Hippocampal formation (tissue), 2 donors: Measurements from ENCODE around the gene C2CD2.
"Not testable (repeated sequence)": the region's sequence is repeated elsewhere in the genome, so short reads cannot be mapped to it uniquely, and the experiment has no call there.

Experiments
- DNase-seq, 2 donors: peaks; one replicate each; lab custom pipeline; 2025; lab: John Stamatoyannopoulos, UW

Gene C2CD2

DNA sequence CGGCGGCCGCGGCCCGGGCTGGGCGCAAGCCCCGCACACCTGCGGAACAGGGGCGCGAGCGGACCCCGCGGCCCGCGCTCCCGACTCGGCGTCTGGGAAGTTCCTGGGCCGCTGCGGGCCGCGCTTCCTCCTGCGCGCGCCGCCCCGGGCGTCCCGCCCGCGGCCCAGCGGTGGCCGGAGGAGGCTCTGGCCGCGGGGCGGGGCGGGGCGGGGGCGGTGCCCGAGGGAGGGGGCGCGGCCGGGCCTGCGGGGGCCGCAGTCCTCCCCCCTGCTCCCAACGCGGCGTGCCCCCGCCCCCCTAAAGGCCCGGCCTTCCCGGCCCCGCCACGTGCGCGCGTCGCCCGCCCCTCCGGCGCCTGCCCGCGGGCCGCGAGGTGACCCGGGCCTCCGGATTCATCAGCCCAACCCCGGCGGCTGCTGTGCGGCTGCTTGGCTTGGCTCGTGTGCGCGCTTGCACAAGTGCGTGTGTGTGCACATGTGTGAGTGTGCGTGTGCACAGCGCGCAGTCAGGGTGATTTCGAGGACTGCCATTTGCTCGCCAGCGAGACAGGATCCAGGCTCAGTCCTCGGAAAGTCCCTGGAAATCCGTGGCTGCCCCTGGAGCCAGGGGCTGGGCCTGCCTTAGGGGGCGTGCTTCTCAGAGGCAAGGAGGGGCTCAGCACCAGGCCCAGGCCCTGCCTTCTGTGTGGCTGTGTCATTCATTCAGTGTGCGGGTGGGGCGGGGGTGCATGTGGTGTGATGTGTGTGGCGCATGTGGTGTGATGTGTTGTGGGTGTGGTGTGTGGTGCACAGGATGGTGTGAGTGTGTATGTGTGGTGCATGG is at the start of gene C2CD2:
C2CD2 (minus strand) TSS at position 188 of the 823 bp plus-strand sequence. CDS start 370 bp downstream, outside the sequence.
- DNase-seq, result peak in 1 of 2 donors; percentile 23

- DNase-seq, result no peak
Measured at GRCh38 chr21:42003051-42003461, 49.2 kb upstream of the C2CD2 start.

DNA sequence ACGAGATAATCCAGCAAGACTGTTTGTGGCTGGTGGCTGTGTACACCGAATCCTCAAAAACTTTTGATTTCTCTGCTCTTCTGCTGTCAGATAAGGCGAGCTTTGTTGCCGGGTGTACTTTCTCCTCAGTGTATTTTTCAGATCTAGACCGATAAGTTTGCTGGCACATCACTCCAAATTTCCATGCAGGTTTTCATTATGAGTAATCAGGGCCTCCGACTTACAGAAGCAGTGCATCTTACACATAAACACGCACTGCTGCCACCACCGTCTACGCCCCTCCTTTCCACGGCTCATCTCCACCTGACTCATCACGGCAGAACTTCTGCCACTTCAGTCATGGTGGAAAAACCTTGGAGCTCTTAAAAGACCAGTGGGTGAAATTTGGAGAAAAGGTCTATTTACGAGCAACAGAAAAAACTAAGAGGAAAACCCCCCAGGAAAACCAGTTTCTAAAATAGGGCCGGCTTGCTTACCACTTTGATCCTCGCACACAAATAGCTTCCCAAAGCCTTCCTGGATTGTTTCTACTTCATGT is 48.7 kb upstream of the C2CD2 start:
- DNase-seq, result no peak

- no peak for DNase-seq
Measured at GRCh38 chr21:42001781-42002180, 48.0 kb upstream of the C2CD2 start.

- DNase-seq, result no peak
Measured at GRCh38 chr21:42000908-42001307, 47.1 kb upstream of the C2CD2 start.

DNA sequence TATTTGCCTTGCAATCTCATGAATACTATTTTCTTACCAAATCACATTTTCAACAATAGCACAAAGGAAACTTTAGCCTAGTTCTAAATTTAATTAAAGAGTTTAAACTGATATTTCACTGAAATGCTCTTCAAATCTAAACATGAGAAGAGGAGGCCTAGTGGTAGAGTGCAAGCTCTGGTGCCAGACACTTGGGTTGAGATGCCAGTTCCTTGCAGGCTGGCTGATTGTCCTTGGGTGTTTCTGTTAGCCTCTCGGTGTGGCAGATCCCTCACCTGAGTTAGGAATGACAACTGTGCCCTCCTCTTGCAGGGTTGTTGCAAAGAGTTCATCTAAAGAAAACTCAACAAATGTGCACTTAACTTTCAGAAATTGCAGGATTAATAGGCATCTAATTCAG is 43.8 kb upstream of the C2CD2 start:
- no peak for DNase-seq

- DNase-seq, result no peak
Measured at GRCh38 chr21:41995577-41995976, 41.8 kb upstream of the C2CD2 start.

DNA sequence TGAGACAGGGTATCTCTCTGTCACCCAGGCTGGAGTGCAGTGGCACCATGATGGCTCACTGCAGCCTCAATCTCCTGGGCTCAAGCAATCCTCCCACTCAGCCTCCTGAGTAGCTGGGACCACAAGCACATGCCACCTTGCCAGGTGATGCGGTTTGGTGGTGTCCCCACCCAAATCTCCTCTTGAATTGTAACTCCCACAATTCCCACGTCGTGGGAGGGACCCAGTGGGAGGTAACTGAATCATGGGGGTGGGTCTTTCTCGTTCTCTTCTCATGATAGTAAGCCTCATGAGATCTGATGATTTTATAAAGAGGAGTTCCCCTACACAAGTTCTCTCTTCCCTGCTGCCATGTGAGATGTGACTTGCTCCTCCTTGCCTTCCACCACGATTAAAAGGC is 40.8 kb upstream of the C2CD2 start:
- not testable (repeated sequence) for DNase-seq

DNA sequence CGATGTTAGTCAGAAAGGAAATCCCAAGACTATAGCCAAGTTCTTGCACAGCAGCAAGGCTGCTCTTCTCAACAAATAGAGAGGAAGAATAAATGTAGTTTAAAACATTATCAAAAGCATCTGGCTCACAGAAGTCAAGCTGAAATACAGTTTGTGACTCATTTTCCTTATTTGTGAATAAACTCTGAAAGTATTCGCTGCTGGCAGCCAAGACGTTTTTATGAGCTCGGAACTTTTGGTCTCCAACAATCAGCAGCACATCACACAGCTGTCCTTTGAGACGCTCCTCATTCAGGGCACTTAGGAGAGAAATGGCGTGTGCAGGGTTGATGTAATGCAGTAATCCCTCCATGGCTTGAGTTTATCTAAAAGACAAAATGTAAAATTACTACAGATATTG is 39.9 kb upstream of the C2CD2 start:
- no peak for DNase-seq

DNA sequence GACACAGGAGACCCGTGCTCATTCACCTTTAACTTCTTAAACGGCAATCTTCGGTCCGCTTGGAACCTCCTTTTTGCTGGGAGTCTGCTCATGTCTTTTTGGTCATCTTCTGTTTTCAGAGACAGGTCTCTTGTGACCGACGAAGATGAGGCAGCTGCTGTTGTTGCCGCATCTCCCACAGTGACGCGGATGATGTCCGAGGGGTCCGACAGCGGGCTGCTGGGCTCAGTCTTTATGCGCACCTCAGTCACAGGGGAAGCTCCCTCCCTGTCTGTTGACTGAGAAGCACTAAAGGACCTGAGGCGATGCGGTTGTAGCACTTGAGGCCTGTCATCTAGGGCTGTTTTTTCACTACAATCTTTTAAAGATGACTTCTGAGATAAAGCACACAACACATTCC is 38.8 kb upstream of the C2CD2 start:
- no peak for DNase-seq

- DNase-seq, result no peak
Measured at GRCh38 chr21:41991659-41992058, 37.8 kb upstream of the C2CD2 start.

DNA sequence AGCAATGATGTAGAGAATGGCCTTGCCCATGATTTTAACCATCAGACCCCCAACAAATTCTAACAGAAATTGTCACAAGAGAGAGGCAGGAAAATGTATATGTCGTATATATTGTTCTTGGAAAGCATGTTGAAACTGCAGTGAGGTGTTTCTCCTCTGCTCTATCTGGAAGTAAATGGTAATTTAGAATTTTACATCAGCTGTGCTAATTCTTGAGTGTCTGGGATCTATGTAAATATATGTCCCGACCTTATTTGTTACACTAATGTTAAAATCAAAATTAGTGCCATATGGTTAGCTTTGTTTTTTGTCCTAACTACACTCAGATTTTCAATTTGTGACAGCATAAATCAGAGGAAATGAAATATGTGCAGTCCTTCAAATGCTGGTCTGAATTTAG is 35.9 kb upstream of the C2CD2 start:
- DNase-seq, result no peak

- DNase-seq, result no peak
Measured at GRCh38 chr21:41987310-41987709, 33.5 kb upstream of the C2CD2 start.

DNA sequence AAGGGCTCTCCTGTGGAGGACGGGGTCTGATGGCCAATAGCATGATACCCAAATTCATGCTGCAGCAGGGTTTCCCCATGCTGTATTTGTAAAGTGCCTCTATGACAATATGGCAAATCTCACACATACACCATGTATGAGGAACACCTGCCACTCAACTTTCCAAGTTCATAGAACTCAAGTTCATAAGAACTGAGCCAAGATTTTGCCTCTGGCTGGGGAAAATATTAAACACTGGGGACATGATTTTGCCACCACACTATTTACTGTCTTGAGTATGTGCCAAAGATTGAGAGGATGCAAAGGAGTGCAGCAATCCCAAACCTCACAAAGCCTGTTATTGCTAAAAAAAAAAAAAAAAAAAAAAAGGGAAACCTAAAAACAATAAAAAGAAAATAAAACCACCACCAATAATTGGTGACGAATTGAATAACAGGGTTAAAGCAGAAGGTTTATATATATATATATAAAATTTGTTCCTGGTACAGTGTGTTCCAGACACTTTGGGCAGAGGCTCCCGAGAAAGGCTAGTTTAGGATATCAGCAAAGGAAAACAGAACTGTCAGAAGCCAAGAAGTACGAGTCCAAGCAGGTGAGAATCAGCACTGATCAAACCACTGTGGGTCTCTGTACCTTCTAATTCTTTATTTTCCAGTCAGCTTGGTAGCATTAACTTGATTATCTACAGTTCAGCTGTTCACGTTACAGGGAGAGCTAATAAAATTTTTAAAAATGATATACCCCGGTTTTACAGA is 32.0 kb upstream of the C2CD2 start:
- no peak for DNase-seq

GRCh38 chr21:41983229-41983628 is 29.4 kb upstream of the C2CD2 start:
- DNase-seq, result no peak

DNA sequence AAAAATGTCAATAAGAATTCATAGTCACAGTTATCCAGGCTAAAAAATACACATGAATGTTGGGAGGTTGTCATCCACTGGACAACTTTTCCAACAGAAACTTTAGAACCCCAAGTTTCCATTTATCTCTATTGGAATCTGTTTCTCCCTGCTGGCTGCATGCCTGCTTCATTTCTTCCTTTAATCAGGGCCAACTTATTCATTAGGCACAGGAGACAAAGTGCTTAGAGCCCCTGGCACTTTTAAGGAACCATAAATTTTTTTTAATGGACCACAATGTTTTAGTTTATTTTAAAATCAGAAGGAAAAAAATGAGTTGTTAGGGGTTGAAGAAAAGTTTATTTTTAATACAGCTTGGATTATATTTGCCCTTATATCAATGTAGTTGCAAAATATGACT is 26.7 kb upstream of the C2CD2 start:
- no peak for DNase-seq

DNA sequence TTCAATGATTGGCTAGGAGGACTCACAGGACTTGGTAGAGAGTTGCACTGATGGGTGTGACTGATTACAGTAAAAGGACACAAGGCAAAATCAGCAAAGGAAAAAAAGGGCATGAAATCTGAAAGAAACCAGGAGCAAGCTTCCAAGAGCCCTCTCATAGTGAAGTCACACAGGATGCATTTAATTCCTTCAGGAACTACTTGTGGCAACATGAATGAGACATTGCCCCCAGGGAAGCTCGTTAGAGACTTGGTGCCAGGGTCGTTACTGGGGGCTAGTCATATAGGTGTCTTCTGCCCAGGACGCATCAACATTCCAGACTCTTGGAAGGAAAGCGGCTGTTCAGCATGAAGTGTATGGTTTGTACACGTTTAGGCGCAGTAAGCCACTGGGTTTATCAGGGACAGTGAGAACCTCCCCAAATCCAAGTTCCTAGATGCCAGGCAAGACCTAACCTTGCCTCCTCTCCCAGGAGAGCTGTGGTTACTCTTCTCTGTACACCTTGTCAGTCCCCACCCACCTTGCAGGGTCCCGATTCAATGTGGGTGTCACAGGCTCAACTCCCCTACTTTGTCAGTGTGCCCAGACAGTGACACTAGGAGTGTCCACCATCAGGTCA is 26.0 kb upstream of the C2CD2 start:
- no peak for DNase-seq

DNA sequence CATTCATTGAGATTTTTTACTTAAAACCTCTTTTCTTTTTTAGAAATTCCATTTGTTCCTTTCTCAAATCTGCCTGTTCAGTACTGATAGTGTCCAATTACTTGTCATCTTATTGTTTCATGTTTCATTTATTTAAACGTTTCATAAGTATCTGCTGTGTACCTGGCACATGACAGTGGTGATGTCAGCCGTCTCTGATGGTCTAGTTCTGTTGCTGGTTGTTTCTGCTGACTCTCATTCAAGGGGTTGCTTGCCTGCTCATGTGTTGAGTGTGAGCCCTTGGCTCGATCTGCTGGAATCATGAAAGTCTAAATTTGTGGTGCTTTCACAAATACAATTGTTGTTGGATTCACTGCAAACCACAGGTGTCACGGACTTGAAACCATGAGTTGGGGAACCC is 25.5 kb upstream of the C2CD2 start:
- DNase-seq, result no peak

- DNase-seq, result no peak
Measured at GRCh38 chr21:41977034-41977950, 23.5 kb upstream of the C2CD2 start.

- no peak for DNase-seq
Measured at GRCh38 chr21:41976611-41977010, 22.8 kb upstream of the C2CD2 start.
